MV-4-11 (cell line): ENCODE results near the gene ITPR2.
"Not testable (repeated sequence)": the region's sequence is repeated elsewhere in the genome, so short reads cannot be mapped to it uniquely, and the experiment has no call there.

Experiments used
- DNase-seq: peaks from one replicate; lab custom pipeline; 2025; lab: John Stamatoyannopoulos, UW

Gene ITPR2

DNA sequence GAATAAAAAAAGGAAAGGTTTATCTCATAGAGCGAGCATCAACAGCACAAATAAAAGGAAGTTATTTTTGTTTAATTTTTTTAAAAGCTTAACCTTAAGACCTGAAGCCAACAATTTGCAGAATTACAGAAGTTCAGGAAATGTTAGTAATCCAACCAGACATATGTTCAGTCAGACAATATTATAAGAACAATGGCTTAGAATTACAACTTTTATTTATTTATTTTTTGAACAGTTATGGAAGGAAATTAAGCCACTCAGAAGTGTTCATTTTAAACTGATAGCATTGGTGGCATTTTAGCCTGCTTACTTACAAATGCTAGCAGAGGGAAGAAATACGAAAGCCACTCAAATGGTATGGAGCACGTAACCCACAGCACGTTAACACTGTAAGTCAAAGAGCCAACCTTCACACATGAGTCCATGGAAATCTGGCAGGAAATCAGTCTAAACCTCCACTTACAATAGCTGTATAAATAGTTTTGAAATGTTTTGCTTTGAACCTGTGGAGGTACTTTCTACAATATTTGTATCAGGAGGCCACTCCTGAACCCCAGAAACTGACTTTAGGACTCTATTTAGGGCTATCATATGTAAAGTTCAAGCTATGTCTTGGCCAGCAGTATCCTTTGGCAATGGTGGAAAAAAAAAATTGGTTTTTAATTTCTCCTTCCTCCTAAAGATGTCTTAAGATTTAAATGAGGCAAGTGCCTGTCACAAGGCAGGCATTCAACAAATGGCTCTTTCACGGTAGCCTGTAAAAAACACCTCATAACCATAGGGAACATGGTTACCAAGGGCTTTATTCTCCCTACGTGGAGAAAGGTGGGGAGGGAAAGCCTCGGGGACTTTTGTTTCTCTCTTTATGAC is 102.3 kb downstream of the ITPR2 start:
- DNase-seq: no peak

GRCh38 chr12:26729137-26729671 is 103.8 kb downstream of the ITPR2 start:
- DNase-seq: not testable (repeated sequence)

- no peak for DNase-seq
Observed at GRCh38 chr12:26728205-26729050, 104.6 kb downstream of the ITPR2 start.

- no peak for DNase-seq
Observed at GRCh38 chr12:26727482-26728204, 105.4 kb downstream of the ITPR2 start.

DNA sequence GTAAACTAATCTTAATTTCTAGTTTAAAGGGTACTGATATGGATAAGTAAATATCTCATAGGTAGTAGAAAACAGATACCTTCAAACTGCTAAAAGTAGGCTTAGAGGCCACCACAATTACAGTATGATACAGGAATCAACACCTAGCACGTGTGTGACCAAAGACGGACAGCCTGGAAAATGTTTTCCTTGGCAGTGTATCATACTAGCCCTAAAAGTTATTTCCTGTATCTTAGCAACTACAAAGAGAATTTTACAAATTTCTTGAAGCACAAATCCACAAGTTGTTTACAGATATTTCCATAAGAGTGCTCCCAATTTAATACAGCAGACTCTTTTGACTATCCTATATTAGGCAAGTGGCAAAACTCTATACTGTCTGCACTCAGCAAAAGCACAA is 106.0 kb downstream of the ITPR2 start:
- DNase-seq: no peak

DNA sequence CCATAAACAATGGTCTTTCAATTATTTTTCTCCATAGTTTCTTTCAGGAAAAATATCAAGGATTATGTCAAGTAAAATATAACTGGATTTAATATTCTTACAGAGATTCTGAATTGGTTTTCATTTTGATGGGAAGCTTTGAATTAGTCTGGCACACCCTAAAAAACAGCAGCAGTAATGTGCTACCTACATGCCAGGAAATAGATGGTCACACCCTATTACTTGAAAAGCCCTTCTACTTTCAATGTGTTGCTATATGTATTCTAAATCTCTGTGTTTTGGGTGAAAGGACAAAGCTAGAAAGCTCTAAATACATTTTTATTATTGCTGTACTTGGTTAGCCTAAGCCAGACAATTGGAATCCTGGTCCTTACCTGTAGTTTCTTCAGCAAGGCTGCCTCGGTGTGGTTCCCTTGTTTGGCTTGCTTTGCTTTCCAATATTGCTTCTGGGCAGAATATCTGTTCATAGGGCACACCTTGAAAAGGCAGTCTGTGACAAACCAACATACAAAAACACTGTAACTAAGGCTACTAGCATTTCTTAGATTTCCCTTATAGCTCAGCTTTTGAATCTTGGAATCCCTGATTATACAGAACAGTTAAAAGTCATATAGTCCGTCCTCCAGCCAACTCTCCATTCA is 107.6 kb downstream of the ITPR2 start:
- no peak for DNase-seq

DNA sequence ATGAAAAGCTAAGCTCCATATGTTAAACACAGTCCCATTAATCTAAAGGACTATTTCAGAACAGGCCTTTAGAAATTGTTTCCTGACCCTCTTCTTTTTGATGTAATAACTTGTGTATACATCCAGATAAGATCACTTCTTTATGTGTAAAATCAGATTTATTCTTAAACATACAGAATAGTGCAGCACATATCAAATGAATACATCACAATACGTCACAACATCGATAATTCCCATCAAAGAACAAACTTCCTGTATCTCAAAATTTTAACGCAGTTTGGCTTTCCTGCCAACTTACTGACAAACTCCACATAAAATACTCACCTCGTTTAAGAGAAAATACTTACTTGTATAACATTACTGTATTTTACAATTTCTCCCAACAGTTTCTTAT is 108.7 kb downstream of the ITPR2 start:
- DNase-seq: no peak

GRCh38 chr12:26723379-26724308 is 109.3 kb downstream of the ITPR2 start:
- no peak for DNase-seq

GRCh38 chr12:26721800-26722199 is 111.2 kb downstream of the ITPR2 start:
- no peak for DNase-seq

DNA sequence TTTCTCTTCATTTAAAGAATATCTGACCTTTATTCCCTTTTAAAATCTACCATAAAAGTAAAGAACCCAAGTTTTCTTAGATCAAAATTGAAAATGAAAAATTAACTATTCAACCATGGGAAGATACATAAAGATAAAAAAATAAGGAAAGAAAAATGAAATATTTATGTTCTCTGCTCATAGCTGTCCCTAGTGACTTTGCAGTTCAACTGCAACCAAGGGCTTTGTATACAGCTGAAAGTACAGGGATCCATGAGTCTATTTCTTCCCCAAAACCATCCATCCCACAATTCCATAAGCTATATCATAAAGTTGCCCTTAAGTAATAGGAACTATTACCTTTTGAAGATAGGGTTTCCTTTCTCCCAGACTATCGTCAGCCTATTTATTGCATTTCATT is 113.1 kb downstream of the ITPR2 start:
- no peak for DNase-seq

GRCh38 chr12:26717757-26718156 is 115.2 kb downstream of the ITPR2 start:
- no peak for DNase-seq

DNA sequence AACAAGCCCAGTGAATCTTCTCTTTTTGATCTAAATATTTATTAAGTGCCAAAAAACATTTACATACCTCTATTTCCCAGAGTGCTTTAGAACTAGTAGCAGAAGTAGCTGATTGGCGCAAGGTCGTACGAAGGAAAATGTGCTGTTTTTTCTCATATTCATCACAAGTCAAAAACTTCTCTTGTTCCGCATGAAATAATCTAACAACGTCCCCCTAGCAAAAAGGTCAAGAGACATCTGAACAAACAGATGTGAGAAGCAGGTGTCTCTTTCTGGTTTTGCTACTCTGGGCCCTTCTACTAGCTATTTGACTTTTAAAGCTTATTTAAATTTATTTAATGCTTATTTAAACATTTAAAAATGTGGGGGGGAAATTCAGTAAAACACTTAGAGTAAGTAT is 117.8 kb downstream of the ITPR2 start:
- DNase-seq: no peak

GRCh38 chr12:26713885-26714383 is 119.1 kb downstream of the ITPR2 start:
- DNase-seq: peak; percentile 24

DNA sequence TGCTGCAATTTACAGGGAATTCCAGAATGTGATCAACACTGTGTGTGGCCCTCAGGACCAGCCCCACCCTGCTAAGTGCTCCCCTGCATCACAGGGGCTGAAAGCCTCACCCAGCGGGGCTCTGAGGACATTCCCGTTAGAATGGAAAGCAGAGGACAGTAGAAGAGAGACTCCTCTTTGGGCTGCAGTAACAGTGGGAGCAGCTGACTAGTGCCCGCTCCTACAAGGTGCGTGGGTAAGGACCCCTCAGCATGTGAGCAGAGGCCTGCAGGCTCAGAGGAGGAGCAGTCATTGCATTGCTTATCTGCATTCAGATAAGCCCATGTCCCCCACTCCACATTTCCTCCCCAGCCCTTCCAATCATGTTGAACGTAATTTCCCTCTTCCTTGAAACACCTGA is 120.1 kb downstream of the ITPR2 start:
- DNase-seq: no peak

- no peak for DNase-seq
Observed at GRCh38 chr12:26711569-26711968, 121.4 kb downstream of the ITPR2 start.

DNA sequence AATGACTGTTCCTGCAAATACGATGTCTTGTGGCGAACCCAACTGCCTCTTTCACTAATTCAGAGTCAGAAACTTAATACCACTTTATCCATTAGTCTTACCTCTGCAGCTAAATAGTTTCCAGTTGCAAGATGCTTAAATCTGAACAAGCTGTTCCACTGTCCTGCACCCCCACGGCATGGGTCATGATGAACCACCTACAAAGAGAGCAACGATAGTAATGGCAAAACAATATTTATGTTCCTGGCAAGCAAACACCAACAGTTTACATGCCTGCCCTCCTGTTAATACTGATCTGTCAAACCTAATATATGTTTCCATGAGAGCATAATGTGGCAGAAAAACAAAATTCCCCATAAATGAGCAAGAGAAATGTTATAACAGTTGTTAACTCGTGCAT is 121.9 kb downstream of the ITPR2 start:
- DNase-seq: no peak

GRCh38 chr12:26705851-26706250 is 127.1 kb downstream of the ITPR2 start:
- no peak for DNase-seq

DNA sequence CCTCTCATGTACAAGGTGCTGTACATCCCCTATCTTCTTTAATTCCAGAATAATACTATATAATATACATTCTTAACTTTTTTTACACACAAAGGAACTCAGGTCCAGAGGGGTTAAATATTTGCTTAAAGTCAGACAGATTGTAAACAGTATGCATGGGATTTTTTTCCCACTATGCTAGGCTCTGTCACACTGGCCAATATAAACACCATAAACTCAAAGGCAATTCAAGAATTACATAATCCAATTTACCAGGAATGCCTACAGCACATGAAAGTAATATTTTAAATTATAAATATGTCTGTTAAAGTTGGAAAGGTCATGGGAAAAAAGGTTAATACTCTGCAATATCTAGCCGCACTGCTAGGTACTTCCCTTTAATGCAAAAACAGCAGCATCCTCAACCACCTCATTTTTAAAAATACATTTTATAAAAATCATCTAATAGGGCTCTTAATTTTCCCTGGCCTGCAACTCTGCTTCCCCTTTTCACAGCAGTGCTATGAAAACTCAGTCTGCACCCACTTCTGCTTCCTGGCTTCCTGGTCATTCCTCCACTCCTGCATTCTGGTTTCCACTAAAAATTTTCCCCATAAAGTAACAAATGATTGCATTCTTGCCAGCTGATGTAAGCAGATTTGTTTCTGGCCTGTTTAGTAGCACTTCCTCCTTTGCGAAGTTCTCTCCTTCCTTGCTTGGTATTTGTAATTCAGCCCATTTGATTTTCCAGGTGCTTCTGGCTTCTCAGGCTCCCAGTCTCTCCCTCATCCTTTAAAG is 128.1 kb downstream of the ITPR2 start:
- DNase-seq: peak; percentile 81

DNA sequence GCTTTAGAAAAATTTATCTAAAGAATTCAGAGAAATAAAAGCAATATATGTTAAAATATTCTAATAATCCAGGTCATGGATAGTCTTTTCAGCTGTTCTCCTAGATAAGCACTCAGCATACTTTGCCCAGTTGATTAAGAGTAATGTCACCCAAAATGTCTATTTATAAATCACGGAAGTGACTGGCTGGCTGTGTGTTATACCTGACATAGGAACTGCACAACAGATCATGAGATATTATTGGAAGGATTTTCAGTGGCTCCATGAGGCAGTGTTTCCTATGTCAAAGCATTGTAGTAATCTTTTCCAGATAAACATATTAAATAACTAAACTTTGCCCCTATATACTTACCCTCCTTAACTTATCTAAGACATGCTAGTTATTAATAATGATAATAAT is 128.8 kb downstream of the ITPR2 start:
- no peak for DNase-seq

- DNase-seq: no peak
Observed at GRCh38 chr12:26702741-26703140, 130.3 kb downstream of the ITPR2 start.
